AG10803 (cell line): ENCODE measurements around the gene TMEM267.
"Not testable (repeated sequence)": the region's sequence is repeated elsewhere in the genome, so short reads cannot be mapped to it uniquely, and the experiment has no call there.

Experiments used
- DNase-seq: peaks from one replicate; pipeline ENCODE4 v3.0.0; 2010; ENCODE audit warnings: low read depth
- H3K4me3 ChIP-seq: 2 replicates; pipeline ENCODE4 v1.5.1; 2011; ENCODE audit warnings: mild to moderate bottlenecking, low read length, control low read depth
- TF ChIP-seq, protein P1 (sequence below): conservative IDR thresholded peaks from 2 replicates; pipeline ENCODE4 v1.5.1; 2011; ENCODE audit warnings: mild to moderate bottlenecking, low read length, control low read depth, inconsistent platforms

TMEM267 gene

DNA sequence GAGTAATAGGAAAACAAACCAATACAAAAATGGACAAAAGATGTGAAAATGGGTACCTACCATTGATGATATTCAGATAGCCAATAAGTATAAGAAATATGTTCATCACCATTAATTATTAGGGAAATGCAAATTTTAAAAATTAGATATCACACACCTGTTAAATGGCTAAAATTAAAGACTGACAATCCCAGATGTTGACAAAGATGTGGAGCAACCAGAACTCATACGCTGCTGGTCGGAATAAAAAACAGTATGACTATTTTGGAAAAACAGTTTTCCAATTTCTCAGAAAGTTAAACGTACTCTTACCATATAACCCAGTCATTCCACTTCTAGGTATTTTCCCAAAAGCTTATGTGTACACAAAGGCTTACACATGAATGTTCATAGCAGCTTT, 27.1 kb downstream of the TMEM267 start:
- DNase-seq = no peak
- TF ChIP-seq, protein P1, sequence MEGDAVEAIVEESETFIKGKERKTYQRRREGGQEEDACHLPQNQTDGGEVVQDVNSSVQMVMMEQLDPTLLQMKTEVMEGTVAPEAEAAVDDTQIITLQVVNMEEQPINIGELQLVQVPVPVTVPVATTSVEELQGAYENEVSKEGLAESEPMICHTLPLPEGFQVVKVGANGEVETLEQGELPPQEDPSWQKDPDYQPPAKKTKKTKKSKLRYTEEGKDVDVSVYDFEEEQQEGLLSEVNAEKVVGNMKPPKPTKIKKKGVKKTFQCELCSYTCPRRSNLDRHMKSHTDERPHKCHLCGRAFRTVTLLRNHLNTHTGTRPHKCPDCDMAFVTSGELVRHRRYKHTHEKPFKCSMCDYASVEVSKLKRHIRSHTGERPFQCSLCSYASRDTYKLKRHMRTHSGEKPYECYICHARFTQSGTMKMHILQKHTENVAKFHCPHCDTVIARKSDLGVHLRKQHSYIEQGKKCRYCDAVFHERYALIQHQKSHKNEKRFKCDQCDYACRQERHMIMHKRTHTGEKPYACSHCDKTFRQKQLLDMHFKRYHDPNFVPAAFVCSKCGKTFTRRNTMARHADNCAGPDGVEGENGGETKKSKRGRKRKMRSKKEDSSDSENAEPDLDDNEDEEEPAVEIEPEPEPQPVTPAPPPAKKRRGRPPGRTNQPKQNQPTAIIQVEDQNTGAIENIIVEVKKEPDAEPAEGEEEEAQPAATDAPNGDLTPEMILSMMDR = no peak
- H3K4me3 ChIP-seq = no peak overlapping the region

DNA sequence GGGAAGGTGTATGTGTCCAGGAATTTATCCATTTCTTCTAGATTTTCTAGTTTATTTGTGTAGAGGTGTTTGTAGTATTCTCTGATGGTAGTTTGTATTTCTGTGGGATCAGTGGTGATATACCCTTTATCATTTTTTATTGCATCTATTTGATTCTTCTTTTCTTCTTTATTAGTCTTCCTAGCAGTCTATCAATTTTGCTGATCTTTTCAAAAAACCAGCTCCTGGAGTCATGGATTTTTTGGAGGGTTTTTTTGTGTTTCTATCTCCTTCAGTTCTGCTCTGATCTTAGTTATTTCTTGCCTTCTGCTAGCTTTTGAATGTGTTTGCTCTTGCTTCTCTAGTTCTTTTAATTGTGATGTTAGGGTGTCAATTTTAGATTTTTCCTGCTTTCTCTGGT, 42.1 kb downstream of the TMEM267 start:
- not testable (repeated sequence) for H3K4me3 ChIP-seq, DNase-seq

DNA sequence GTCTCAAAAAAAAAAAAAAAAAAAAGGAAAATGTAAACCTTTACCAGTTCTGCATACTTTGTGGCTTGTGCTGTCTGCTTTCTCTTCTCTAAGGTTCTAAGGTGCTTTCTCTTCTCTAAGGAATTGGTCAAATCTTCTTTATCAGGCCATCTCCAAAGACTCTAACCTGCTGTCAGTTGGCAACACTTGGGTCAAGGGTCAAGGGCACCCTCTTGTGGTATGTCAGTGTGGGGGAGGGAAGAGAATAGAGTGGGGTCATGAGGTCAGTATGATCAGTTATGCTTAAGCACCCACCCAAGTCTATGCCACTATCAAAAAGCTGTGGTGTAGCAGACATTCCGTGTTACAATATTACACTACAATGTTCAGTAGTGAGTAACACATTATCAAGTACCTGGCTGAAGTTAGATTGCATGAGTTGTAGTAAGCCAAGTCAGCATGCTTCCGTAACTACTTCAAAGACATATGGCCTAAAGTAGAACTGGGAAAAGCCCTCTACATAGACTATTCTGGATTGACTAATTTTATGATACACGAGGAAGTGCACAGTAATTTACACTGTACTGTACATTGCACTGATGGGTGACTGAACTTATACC, 46.5 kb downstream of the TMEM267 start:
- TF ChIP-seq, protein P1 = no peak
- no peak for DNase-seq
- H3K4me3 ChIP-seq = no peak overlapping the region

DNA sequence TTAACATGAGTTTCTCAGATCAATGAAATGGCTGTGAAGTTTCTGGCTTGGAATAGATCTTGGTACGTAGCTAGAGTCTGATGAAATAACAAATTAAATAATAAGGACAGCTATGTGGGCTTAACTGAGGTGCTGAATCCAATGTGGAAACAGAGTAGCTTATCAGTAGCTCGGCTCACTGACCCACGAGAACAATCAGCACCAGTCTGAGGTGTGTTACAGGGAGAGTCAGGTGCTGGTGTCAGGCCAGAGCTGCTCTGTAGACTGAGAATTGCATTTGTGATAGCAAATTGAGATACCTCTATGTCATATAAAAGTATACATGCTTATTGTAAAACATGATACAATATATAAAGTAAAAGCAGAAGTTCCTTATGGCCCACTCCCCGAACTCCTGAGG, 50.3 kb downstream of the TMEM267 start:
- DNase-seq = no peak
- H3K4me3 ChIP-seq = no peak overlapping the region
- TF ChIP-seq, protein P1 = no peak

DNA sequence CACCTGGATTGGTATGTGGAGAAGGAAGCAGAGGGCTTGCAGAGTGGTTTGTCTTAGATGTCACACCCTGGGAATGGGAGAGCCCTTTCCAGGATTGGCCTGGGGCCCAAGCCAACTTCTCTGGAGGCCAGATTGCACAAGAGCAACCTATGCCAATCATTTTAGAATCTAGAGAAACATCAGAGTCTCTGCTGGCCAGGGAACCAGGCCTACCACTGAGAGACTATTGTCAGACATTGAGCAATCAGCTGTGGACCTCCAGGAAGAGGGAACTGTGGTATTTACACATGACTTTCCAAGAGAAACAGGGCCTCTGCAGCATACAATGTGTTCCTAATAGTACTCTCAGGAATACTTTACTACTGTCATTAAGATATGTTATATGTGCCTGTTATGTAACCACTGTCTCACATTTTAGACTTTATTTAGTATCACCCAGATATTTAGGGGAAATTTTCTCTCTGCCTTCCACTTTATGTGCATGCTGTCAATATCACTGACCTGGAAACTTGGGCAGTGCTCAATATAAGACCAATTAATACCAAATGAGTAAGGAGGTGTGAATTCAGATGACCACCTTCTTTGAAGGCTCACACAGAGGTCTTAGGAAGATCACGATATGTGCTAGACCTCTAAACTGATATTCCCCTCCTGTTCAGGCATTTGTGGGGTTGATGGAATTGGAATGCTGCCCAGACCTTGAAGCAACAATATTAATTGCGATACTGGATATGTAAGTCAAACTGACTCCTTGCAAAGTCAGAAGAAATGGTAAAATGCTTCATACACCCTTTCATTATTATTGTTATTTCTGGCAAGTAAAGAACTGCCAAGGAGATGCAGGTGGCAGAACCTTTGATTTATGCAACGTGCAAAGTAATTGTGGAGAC, 50.9 kb downstream of the TMEM267 start:
- H3K4me3 ChIP-seq = no peak overlapping the region
- DNase-seq = peak; percentile 88
- TF ChIP-seq, protein P1 = no peak

DNA sequence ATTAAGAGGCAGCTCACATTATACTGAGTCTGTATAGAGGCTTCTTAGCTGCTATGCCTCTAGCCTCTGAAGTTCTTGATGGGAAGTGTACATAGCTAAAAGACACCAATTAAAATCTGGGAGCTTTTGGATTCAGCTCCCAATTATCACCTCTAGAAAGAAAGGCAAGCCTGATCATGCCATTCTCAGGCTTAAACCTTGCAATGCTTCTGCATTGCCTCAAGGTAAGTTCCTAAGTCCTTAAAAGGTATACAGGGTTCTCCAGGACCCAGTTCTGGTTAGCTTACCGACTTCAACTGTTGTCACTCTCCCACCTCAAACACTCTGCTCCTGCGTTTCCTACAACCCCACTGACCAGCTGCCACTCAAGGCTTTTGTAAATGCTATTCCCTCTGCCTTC, 54.0 kb downstream of the TMEM267 start:
- no peak for DNase-seq
- H3K4me3 ChIP-seq = no peak overlapping the region
- TF ChIP-seq, protein P1 = no peak

DNA sequence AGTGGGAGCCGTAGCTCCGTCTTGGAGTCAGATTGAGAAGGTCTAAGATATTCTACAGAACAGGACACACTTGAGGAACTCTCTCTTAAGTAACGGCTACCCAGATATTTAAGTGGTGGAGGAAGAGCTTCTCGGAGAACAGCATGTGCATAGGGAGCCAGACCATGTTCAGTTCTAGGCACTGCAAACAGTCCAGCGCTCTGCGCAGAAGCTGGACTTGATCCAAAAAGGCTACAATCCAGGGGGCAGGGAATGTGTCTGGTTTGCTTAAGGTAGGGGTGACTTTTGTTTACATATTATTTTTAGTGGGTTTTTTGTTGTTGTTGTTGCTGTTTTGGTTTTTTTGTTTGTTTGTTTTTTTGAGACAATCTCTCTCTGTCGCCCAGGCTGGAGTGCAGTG, 54.6 kb downstream of the TMEM267 start:
- no peak overlapping the region for H3K4me3 ChIP-seq
- TF ChIP-seq, protein P1 = no peak
- no peak for DNase-seq
